Activated T-cell treated with anti-CD3 and anti-CD28 coated beads, Interleukin-2, amount 50 U/mL, for 48 hours (primary cell): ENCODE results near the gene GPRIN3.

Experiments used
- DNase-seq, 2 experiments: peaks; one replicate each; pipeline ENCODE4 v3.0.0-alpha.2; 2020

GPRIN3 gene

DNA sequence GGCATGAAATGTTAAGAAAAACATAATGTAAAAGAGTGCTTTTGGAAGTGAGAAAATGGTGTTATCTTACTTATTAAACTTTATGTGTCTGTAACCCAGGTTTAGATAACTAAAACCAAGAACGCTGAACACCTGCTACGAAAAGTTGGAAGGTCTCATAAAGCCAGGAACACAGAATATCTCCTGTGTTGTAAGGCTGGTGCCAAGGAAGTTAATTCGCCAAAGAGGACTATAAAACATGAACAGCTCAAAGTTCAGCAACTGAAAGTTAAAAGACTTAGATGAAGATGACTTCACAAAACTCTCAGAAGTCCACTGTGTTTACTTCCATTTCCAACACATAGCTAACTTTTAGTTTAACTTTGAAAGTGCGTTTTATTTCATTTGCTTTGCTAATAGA lies 54.3 kb downstream of the GPRIN3 start:
- DNase-seq, result no peak

DNA sequence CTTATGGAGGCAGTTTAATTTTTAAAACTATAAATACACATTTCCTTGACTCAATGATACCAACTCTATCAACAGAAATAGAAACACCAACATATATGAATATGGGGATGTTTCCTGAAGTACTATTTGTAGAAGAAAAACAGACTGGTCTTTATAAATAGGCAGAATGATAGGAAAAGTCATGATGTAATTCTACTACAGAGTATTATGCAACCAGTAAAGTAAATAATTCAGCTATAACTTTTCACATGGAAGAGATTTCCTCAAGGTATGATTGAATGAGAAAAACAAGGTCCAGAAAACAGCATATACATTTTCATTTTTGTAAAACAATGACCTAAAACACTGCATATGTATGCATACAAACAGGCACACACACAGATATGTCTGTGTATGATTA lies 56.2 kb downstream of the GPRIN3 start:
- DNase-seq, result no peak

DNA sequence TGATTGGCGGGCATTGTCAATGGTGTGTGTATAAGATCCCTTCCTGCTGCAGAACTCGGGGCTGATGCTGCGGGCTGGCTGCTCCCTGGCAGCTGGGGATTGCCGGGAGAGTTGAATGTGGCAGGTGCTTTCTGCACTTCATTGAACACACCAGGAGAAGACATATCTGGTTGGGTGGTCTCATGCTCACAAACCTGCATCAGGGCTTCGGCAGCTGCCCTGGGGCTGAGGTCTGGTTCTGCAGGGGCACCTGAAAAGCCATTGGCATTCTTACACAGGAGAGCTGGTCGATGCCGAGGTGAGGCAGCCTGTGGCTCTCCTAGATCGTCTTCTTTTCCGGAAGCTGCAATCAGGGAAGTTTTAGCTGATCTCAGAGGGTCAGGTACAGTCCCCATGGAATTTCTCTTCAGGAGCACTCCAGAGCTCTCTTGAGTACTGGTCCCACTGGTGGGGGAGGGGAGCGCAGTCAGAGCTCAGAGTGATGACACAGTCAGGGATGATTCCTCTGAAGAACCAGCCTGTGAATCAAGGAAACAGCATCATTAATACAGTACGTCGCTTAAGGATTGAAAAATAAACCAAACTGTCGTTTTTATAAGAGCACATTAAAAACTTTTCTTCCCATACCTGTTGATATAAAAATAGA lies 57.8 kb downstream of the GPRIN3 start:
- no peak for DNase-seq

DNA sequence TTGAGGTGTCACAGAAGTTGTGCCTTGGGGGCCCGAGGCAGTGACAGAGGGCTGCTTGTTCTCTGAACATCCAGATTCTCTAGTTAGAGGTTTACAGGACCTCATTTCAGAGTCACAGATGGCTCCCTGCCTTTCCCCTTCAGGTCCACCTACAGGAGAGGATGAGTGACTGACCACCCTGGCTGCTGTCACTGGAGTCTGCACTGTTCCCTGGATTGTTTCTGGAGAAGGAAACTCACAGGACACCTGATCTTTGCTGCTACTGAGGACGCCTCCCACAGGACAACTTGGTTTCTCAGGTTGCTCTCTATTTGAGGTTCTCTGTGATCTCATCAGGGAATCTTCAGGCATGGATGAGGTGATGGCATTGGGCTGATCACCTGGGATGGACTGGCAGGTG lies 58.3 kb downstream of the GPRIN3 start:
- no peak for DNase-seq

DNA sequence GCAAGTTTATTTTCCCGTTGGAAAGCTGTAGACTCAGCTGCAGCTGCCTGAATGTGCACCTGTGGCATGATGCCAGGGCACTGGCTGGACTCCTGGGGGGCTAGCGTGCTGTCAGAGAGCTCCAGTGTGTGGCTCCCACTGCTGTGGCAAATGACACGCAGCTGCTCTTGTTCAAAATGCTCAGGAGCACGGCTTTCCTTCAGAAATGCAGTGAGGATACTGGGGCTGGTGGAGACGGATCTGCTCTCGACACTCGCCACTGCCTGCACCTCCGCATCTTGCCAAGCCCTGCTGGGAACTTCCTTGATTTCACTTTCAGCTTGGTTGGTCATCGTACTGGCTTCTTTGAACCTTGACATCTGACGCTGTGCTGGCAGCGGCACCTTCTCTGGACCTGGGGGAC lies 58.7 kb downstream of the GPRIN3 start:
- DNase-seq, result no peak

DNA sequence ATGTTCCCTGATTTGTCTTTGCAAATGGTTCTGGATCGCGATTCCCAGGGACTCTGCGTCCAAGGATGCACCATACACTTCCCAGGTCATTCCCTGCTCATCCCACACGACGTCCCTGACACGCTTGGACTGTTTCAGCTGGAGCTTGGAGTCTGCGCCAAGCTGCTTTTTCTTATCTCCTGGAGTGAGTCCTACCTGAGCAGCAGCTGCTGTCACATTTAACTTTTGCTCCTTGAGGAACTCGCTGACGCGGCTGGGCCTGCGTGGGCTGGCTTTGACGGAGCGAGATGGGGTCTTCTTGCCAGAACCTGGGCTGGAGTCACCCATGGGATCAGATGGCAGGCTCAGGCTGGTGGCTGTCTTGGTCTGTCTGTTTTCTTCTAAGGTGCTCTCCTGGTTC lies 59.6 kb downstream of the GPRIN3 start:
- no peak for DNase-seq

DNA sequence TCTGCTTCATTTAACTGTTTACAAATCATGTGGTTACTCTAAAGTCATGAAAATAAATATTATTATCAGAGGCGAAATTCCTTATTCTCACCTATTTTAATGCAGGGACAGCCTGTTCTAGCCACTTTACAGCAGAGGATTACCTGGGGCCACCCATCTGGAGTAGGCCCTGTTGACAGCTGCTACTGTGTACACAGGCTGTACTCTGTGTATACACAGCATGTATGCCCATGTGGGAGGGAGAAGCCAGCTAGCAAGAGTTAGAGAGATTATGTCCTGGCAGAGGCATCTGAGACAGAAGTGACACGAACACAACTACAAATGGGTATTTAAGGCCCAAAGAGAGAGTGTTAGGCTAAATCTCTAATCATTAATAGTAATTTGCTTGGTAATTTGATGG lies 62.1 kb downstream of the GPRIN3 start:
- DNase-seq, result no peak

DNA sequence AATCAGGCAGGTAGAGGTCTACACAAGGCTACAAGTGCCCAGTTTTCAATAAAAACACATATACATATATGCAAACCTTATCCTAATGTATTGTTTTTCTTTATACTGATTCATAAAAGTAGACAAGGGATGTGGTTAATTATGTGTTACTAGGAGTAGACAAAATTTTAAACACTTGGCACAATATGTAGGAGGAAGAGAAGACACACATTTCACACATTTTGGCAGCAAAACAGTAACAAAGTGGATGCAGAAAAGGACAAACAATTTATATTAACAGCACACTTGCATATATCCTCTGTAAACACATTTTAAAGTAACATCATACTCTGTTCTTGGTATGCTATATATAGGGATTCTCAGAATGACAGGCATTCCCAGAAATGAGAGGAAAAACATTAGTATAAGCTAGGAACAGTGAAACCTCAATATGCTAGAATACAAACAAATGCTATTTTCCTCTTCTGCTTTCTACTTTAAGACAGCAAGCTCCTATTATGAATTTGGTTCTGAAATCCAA lies 63.8 kb downstream of the GPRIN3 start:
- no peak for DNase-seq

DNA sequence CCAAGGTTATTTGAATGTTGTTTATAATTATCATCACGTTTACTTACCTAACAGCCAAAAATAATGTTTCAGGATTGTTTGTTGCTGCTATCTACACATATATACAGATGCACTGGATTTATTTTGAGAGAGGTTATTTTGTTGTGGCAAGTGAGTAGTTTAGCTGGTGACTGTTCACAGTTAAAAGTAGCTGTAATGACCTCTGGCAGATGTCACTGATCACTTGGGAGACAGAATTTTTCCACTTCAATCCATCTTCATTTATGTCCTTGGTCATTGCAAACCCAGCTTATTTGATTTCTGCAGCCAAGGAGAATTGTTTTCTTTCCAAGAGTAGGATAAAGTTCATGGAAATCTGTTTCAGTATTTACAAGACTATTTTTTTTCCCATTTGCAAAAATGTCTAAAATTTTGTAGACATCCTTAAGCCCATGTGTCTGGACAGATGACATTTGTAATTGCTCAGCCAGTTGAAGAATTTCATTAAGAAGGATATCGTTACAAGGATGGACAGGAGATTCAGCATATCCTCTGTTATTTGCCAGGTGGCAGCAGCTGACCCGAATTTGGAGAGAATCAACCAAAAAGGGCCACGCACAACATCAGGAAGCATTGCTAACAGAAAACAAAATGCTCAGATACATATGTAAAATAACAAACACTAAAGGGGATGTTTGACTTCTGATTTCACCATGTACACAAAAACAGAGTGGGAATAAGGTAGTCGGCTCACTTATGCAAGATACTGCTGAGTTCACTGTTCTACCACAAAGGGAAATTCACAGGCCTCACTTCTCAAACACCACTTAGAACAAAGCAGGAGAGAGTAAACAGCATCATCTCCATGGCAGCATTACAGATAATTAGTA lies 64.5 kb downstream of the GPRIN3 start:
- no peak for DNase-seq

DNA sequence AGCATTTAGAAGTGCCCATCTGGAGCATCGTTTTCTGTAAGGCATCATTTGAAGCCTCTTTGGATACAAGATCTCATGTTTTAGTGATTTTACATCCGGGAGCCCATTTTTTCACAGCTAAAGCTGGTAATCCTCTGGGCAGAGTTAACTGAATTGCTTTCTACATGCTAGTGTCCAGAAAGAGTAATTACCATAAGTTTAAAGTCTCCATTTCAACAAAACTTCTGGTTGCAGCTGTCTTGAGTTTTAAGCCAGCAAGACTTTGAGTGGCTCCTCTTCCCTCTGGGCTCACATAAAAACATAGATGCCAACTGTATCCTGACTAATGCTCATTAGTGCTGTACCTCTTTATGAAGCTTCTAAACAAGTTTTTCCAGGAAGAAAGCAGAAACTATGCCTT lies 65.4 kb downstream of the GPRIN3 start:
- DNase-seq, result no peak

DNA sequence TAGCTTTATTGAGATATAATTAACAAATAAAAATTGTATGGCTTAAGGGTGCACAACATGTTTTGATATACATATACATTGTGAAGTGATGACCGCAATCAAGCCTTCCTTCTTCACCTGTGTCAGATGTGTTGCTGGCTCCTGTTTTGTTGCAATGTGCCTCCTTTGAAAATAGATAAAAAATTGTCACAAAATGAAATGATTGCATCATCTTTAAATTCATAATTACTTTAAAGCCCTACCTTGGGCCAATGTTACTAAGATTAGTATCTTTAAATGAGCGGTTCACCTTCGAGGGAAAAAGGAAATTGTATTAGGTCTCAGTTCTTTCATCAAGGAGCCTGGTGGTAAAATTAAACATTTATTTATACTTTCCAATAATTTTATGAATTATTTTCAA lies 77.3 kb downstream of the GPRIN3 start:
- DNase-seq, result no peak

DNA sequence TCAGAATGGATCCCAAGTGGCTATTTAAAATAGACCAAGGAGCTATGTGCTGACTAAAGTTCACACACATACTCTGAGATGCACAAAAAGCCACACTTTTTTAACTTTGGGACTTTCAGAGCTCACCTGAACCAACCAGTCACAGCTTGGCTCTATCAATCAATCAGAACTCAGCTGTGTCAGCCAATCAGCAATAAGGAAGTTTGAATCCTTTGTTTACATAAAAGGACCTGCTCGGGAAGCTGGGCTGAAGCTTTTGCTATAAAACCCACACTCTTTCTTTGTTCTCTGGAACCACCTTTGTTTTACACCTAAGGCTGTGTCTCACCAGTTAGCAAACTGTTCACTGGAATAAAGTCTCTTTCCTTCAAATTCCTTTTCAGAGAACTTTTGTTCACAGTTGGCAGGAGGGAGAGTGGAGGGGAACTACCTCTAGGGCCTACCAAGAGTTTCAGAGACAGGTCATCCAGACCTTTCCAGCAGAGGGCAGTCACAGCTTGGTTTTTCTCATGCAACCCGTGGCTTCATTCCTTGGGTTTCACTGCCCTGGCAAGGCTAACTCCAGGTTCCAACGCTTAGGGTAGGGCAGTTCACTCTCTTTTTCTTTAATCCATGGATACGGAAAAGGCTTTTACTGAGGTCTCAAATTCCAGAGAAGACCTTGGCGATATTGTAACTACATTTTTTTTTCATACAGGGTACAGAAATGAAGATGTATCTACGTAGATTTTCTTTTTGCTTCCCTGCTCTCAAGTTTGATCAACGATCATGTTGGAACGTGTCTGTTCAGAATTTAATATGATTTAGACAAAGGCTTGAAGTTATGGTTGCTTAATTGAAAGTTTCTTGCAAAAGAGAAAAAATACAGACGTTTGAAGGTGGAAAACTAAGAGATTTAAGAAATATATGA lies 80.7 kb downstream of the GPRIN3 start:
- DNase-seq, result peak; percentile 79 to 80

DNA sequence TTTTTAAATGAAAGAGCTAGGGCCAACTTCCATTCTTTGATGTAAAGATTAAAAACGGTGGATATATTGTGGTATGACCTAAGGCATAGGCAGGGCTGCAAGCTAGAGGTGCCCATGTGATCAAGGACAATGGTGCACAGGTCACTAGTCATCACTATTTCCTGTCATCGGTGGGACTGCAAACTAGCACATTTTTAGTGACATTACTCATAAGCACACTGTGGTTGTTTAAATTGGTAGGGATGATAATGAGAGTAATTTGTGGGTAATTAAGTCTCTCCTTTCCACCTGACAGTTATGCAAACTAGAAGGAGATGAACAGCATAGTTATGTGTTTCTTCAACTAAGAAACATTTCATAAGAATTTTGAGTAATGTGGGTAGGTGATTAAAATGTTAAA lies 85.4 kb downstream of the GPRIN3 start:
- peak in 1 of 2 experiments; percentile 31 for DNase-seq

DNA sequence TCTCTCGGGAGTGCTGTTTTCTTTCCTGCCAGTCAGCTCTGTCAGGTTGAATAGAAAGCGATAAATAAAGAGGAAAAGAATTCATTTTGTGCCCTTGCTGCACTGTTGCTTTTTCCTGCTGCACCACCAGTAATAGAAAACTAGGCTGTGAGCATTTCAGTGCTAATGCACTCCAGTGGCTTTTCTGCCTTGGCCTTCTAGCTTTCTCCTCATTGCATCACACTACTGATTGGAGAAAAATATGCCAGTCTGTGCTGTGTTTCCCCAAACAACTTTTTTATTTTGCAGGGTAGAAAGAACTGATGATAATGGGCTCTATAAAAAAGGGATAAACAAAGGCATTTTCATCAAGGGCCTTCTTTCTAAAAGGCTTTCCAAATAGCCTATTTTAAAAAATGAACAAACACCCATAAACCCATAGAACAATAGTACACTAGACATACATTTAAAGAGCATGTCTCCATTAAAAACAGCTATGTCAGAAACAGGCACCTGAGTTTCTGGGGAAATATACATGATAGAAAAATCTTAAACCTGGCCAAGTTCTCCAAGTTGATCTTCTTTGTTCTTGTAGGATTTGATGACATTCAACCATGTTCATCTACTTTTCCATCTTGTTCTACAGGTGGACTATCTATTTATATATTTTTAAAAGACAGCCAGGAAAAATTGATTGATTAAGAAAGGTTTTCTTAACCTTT lies 86.3 kb downstream of the GPRIN3 start:
- no peak for DNase-seq

DNA sequence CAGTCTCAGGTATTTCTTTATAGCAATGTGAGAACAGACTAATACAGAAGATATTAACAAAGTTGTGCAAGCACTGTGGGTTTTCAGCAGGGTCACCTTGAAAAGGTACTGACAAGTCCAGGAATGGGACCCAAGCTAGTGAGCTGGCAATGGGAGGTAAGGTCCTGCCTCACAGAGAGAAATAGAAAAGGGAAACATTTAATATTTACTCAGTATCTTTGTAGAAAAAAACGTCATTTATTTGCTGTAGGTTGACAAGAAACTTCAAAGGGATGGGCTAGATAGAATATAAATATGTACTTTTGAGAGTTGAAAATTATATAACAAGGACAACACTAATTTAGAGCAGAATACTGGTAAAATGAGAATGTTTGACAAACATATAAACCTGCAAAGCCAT lies 89.0 kb downstream of the GPRIN3 start:
- DNase-seq, result no peak

DNA sequence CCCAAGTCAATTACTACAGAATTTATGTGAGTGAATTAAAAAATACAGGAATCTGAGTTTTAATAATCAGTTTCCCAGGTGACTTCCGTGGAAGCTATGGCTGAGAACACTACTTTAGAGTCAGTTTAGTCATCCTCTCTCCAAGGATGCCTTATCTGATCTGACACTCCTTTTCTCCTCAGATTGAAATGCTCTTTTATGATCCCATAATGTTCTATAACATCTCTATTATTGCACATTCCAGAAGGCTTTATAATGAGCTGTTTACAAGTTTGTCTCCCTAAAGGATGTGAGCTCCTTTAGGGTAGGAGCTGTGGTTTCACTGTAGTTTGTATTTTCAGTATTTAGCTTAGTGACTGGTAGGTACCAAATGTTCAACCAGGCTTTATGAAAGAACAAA lies 90.0 kb downstream of the GPRIN3 start:
- DNase-seq, result no peak

DNA sequence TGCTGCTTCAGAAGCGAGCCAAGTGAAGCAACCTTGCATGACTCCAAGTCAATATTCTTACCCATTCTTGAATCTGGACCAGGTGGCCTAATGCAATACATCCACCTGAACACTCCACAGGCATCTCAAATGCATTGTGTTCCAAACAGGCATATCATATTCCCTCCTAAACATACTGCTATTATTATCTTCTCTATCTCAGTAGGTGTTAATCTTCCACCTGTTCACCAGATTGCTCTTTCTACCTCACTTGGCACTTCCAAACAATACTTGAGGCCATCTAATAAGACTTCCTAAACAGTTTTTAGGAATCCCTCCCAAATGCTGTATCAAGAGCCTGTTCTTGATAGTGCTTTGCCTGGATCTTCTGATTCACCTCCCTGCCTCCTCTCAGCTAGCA lies 90.7 kb downstream of the GPRIN3 start:
- no peak for DNase-seq

DNA sequence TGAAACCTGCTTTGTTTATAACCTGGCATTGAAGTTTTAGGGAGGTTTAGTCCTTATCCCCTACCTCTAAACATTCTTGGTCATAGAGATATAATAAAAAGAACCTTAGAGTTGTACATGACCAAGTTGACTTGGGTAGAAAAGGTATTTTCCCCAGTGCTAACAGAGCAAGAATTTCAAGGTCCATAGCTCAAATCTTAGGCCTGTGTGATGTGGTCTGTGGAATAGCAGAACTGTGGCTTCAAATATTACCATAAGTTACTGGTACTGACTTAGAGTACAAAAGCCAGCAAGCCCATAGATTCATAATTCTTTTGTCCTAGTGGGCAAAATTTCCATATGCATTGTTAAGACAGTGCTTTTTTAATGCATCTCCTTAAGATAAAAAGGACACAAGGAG lies 91.2 kb downstream of the GPRIN3 start:
- DNase-seq, result no peak

DNA sequence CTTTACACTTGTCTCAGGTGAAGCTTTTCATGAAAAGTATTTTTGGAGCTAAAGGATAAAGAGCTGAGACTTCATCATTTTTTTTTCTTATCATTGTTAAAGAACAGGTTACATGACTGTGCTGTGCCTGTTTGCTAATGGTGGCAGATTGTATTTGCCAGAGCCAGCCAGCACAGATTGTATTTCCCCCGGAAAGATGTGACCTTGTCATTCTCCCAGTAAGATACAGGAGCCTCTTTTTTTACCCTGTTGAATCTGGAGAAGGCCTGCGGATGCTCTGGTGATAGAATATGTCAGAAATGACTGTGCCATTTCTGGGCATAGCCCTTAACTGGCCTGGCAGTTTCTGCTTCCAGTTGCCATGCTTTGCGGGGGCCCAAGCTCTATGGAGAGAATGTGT lies 91.9 kb downstream of the GPRIN3 start:
- DNase-seq, result no peak

DNA sequence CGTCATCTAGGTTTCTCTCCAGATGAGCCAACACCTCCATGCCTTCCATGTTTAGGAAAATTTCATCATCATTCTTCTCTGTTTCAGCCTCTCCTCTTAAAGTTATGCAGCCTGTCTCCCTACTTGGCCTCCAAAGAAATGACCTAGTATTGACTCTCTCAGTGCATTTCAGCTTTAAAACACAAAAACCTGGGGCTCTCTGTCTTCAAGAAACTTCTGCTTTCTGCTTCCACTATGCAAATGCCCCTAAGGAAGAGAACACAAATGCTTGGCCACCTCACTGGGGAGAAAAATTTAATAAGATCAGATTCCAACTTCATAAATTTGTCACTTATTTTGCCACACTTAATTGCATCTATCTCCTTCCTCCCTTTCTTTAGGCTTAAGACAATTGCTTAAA lies 93.3 kb downstream of the GPRIN3 start:
- DNase-seq, result no peak

DNA sequence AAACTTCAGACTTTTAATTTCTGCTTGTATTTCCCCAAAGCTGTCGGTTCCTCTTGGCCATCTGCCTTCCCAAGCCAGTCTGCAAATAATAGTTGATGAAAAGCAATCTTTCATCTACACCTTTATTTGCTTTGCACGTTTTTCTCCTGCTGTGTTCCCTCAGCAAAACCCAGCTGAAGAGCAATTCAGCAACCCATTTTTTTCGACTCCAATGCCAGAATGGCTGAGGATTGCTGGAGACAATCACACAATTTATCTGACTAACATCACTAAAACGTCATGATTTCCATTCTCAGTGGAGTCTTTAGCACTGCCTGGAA lies 94.3 kb downstream of the GPRIN3 start:
- DNase-seq, result no peak

DNA sequence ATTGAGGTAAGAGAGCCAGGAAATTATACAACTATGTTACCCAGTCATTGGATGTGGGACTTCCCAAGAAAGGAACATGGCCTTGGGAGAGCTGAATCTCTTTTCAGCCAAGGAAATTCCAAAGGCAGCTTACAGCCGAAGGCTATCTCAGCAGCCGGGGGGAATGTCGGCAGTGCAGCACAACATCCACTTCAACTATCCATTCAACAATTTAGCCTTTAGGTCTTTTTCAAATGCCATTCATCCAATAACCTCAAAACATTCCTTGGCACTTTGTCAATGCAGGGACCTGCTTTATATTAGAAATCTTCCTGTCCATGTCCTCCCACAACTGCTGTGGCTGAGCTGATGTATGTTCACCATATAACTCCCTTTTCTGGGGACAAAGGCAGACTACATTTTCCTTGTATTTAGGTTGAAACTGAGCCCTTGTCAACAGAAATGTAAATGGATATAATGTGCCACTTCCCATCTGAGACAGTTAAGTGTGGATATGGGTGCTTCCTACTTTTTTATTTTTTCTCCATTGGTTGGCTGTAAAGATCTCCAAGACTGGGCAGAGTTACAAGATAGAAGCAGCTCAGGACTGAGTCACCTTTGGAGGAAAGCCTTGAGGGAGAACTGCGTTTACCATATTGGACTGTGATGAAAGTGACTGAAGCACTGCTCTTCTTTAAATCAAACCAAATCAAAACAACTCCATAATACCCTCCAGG lies 94.8 kb downstream of the GPRIN3 start:
- DNase-seq, result no peak
